Astrocyte (in vitro differentiated cells and primary cell): ENCODE measurements around the gene RGS17. TPM values are rescaled to one million over a fixed set of nuclear protein-coding genes. Genes with fewer than 3 reads are reported as not detected.

Source experiments
- DNase-seq: peaks from one replicate; pipeline ENCODE4 v3.0.0-alpha.2; 2010; ENCODE audit warnings: low read depth
- FAIRE-seq: peaks from 2 replicates; lab custom pipeline; 2011; peaks lifted over from hg19 to GRCh38; lab: Jason Lieb, UNC
- H2AFZ ChIP-seq: 2 replicates; pipeline ENCODE4 v1.6.0; 2012; ENCODE audit warnings: low read depth, low read length, inconsistent platforms
- H3K27ac ChIP-seq: 2 replicates; pipeline ENCODE4 v1.5.1; 2011; ENCODE audit warnings: low read depth, low read length, inconsistent platforms
- H3K27me3 ChIP-seq: 2 replicates; pipeline ENCODE4 v1.6.0; 2011; ENCODE audit warnings: low read length, inconsistent platforms; ENCODE audit not compliant: insufficient read depth
- H3K36me3 ChIP-seq: 2 replicates; pipeline ENCODE4 v1.5.1; 2011; ENCODE audit warnings: low read length, inconsistent platforms; ENCODE audit not compliant: insufficient read depth
- H3K4me1 ChIP-seq: 2 replicates; pipeline ENCODE4 v1.5.1; 2011; ENCODE audit warnings: low read length, inconsistent platforms; ENCODE audit not compliant: insufficient read depth
- H3K4me2 ChIP-seq: 2 replicates; pipeline ENCODE4 v1.6.0; 2012; ENCODE audit warnings: low read length, inconsistent platforms
- H3K4me3 ChIP-seq: 2 replicates; pipeline ENCODE4 v1.5.1; 2011; ENCODE audit warnings: low read depth, mild to moderate bottlenecking, low read length, inconsistent platforms; ENCODE audit not compliant: insufficient read depth
- H3K79me2 ChIP-seq: 2 replicates; pipeline ENCODE4 v1.6.0; 2012; ENCODE audit warnings: mild to moderate bottlenecking, low read length, inconsistent platforms; ENCODE audit not compliant: insufficient read depth
- H3K9ac ChIP-seq: 2 replicates; pipeline ENCODE4 v1.6.0; 2012; ENCODE audit warnings: mild to moderate bottlenecking, low read length, inconsistent platforms
- H3K9me3 ChIP-seq: 2 replicates; pipeline ENCODE4 v1.5.1; 2012; ENCODE audit warnings: low read depth, mild to moderate bottlenecking, low read length, inconsistent platforms; ENCODE audit not compliant: insufficient read depth
- H4K20me1 ChIP-seq: 2 replicates; pipeline ENCODE4 v1.6.0; 2012; ENCODE audit warnings: low read length, inconsistent platforms; ENCODE audit not compliant: insufficient read depth
- H3K27ac Mint-ChIP-seq: one replicate; pipeline ENCODE4 v1.8.0; 2021; ENCODE audit warnings: mild to moderate bottlenecking, mixed read lengths; ENCODE audit not compliant: unreplicated experiment
- H3K27me3 Mint-ChIP-seq: one replicate; pipeline ENCODE4 v1.8.0; 2021; ENCODE audit warnings: low read depth, mixed read lengths; ENCODE audit not compliant: unreplicated experiment
- H3K36me3 Mint-ChIP-seq: one replicate; pipeline ENCODE4 v1.8.0; 2021; ENCODE audit warnings: low read depth, mixed read lengths; ENCODE audit not compliant: unreplicated experiment
- H3K4me1 Mint-ChIP-seq: one replicate; pipeline ENCODE4 v1.8.0; 2021; ENCODE audit warnings: low read depth, mixed read lengths; ENCODE audit not compliant: unreplicated experiment
- H3K4me3 Mint-ChIP-seq: one replicate; pipeline ENCODE4 v1.8.0; 2021; ENCODE audit warnings: mild to moderate bottlenecking, moderate library complexity, mixed read lengths; ENCODE audit not compliant: unreplicated experiment
- H3K9me3 Mint-ChIP-seq: one replicate; pipeline ENCODE4 v1.8.0; 2021; ENCODE audit warnings: mild to moderate bottlenecking, mixed read lengths; ENCODE audit not compliant: unreplicated experiment
- EZH2 ChIP-seq: IDR thresholded peaks from 2 replicates; pipeline ENCODE4 v1.6.1; 2012; ENCODE audit warnings: mild to moderate bottlenecking, low read length, inconsistent platforms; ENCODE audit not compliant: insufficient read depth
- total RNA-seq: library from RNA; stranded (reverse); gene quantifications from 2 replicates; pipeline ENCODE4 v1.2.1, GENCODE V29; 2021
- TF ChIP-seq, protein P1 (sequence below): IDR thresholded peaks from 2 replicates; pipeline ENCODE4 v1.5.1; 2011; ENCODE audit warnings: low read depth, mild to moderate bottlenecking, inconsistent platforms, low read length, moderate library complexity; ENCODE audit not compliant: insufficient read depth

The RGS17 gene
- total RNA-seq, 1 donor from 2014 or later, result 3.4 TPM

DNA sequence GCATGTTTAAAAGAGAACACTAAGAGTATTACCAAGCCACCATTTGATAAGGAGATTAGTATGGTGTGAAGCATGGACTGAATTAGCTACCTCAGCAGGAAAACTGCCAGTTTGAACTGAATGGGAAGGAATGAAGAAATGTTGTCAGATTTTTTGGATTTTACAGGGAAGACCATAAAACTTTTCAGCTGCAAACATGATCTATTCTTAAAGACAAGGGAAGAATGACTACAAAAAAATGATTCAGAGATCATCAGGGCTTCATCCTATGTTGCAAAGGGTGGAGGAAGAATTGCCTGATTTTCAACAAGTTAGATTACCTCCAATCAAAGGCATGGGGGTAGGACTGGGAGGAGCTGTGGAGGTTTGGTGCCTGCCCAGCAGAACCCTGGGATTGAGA is 79.3 kb downstream of the RGS17 start:
- no peak overlapping the region for H3K4me2 ChIP-seq
- FAIRE-seq (no peak), DNase-seq (no peak)
- H2AFZ ChIP-seq, result no peak overlapping the region
- Mint-ChIP-seq H3K27ac (no peak overlapping the region), H3K4me3 (no peak overlapping the region), H3K4me1 (no peaks in the 10 kb centered on the region), H3K9me3 (no peaks in the 10 kb centered on the region), H3K27me3 (no peaks in the 10 kb centered on the region), H3K36me3 (no peaks in the 10 kb centered on the region)
- no peaks in the 10 kb centered on the region for H4K20me1 ChIP-seq
- H3K79me2 ChIP-seq, result no peaks in the 10 kb centered on the region
- no peaks in the 10 kb centered on the region for H3K27me3 ChIP-seq
- H3K9ac ChIP-seq, result no peak overlapping the region
- no peaks in the 10 kb centered on the region for H3K36me3 ChIP-seq
- H3K9me3 ChIP-seq, result no peaks in the 10 kb centered on the region
- H3K4me1 ChIP-seq, result no peaks in the 10 kb centered on the region
- TF ChIP-seq, protein P1, sequence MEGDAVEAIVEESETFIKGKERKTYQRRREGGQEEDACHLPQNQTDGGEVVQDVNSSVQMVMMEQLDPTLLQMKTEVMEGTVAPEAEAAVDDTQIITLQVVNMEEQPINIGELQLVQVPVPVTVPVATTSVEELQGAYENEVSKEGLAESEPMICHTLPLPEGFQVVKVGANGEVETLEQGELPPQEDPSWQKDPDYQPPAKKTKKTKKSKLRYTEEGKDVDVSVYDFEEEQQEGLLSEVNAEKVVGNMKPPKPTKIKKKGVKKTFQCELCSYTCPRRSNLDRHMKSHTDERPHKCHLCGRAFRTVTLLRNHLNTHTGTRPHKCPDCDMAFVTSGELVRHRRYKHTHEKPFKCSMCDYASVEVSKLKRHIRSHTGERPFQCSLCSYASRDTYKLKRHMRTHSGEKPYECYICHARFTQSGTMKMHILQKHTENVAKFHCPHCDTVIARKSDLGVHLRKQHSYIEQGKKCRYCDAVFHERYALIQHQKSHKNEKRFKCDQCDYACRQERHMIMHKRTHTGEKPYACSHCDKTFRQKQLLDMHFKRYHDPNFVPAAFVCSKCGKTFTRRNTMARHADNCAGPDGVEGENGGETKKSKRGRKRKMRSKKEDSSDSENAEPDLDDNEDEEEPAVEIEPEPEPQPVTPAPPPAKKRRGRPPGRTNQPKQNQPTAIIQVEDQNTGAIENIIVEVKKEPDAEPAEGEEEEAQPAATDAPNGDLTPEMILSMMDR, result no peak
- TF ChIP-seq EZH2, result no peak
- H3K4me3 ChIP-seq, result no peak overlapping the region
- H3K27ac ChIP-seq, result no peak overlapping the region

DNA sequence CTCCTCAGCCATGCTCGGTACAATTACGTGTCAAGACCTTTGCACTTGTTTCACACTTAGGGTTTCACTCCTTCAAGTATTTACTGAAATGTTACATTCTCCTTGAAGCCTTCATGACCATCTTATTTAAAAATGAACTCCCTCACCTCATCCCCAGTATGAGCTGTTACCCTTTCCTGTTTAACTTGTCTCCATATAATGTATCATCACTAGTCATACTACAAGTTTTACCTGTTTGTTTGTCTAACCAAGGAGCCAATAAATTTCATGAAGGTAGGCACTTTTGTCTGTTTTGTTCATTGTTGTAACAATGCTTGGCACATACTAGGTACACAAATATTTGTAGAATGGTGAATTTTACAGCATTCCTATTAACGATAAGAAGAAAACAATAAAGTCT is 82.5 kb downstream of the RGS17 start:
- Histone ChIP-seq H3K9ac (no peak overlapping the region), H3K4me3 (no peak overlapping the region), H3K27ac (no peak overlapping the region), H4K20me1 (no peaks in the 10 kb centered on the region), H3K79me2 (no peaks in the 10 kb centered on the region), H3K36me3 (no peaks in the 10 kb centered on the region), H3K9me3 (no peaks in the 10 kb centered on the region), H3K4me1 (no peaks in the 10 kb centered on the region), H3K4me2 (no peak overlapping the region), H3K27me3 (no peaks in the 10 kb centered on the region), H2AFZ (no peak overlapping the region)
- Mint-ChIP-seq H3K4me1 (no peaks in the 10 kb centered on the region), H3K9me3 (no peaks in the 10 kb centered on the region), H3K27me3 (no peaks in the 10 kb centered on the region), H3K4me3 (no peak overlapping the region), H3K36me3 (no peaks in the 10 kb centered on the region), H3K27ac (no peak overlapping the region)
- FAIRE-seq, result no peak
- DNase-seq, result no peak
- TF ChIP-seq, protein P1, result no peak
- TF ChIP-seq EZH2, result no peak

DNA sequence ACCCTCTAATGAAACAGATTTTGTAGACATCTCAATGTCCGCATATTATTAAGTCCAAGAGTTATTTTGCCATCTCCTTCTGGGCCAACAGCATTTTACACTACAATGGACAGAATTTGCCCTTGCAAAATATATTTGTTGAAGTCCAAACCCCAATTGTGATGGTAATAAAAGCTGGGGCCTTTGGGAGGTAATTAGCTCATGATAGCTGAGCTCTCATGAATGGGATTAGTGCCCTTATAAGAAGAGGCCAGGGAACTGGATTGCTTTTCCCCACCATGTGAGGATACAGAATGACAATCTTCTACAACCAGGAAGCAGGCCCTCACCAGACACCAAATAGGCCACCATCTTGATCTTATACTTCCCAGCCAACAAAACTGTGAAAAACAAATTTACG is 83.7 kb downstream of the RGS17 start:
- no peaks in the 10 kb centered on the region for H3K4me1 ChIP-seq
- H3K27ac ChIP-seq, result no peak overlapping the region
- no peak overlapping the region for H3K27ac Mint-ChIP-seq
- DNase-seq (no peak), FAIRE-seq (no peak)
- H3K79me2 ChIP-seq, result no peaks in the 10 kb centered on the region
- no peaks in the 10 kb centered on the region for H3K9me3 ChIP-seq
- no peak overlapping the region for H3K4me2 ChIP-seq
- H3K36me3 ChIP-seq, result no peaks in the 10 kb centered on the region
- no peaks in the 10 kb centered on the region for H3K27me3 ChIP-seq
- H3K4me3 Mint-ChIP-seq, result no peak overlapping the region
- H3K4me1 Mint-ChIP-seq, result no peaks in the 10 kb centered on the region
- no peak overlapping the region for H3K9ac ChIP-seq
- no peaks in the 10 kb centered on the region for H3K9me3 Mint-ChIP-seq
- no peaks in the 10 kb centered on the region for H3K27me3 Mint-ChIP-seq
- no peak overlapping the region for H3K4me3 ChIP-seq
- no peak overlapping the region for H2AFZ ChIP-seq
- H3K36me3 Mint-ChIP-seq, result peaks cover 5% of the 10 kb centered on the region
- H4K20me1 ChIP-seq, result no peaks in the 10 kb centered on the region
- no peak for TF ChIP-seq EZH2
- TF ChIP-seq, protein P1, result no peak
